Neuronal stem cell (in vitro differentiated cells): Measurements from ENCODE around the gene CFAP221.

Experiments
- DNase-seq: peaks from one replicate; pipeline ENCODE4 v3.0.0-alpha.2; 2013; ENCODE audit warnings: low spot score
- H2AFZ ChIP-seq: one replicate; pipeline ENCODE4 v1.6.1; 2013; ENCODE audit warnings: mild to moderate bottlenecking, low read length, inconsistent platforms
- H2AK5ac ChIP-seq: 2 replicates; pipeline ENCODE4 v1.6.1; 2013; ENCODE audit warnings: low read depth, mild to moderate bottlenecking, inconsistent platforms, low read length, moderate library complexity, mixed read lengths
- H2BK120ac ChIP-seq: 2 replicates; pipeline ENCODE4 v1.6.1; 2013; ENCODE audit warnings: low read depth, mild to moderate bottlenecking, inconsistent platforms, low read length, moderate library complexity, mixed read lengths
- H2BK12ac ChIP-seq: one replicate; pipeline ENCODE4 v1.6.1; 2013; ENCODE audit warnings: low read length, inconsistent platforms
- H2BK15ac ChIP-seq: 2 replicates; pipeline ENCODE4 v1.6.1; 2013; ENCODE audit warnings: mild to moderate bottlenecking, low read length, inconsistent platforms, mixed read lengths
- H2BK5ac ChIP-seq: one replicate; pipeline ENCODE4 v1.6.1; 2013; ENCODE audit warnings: inconsistent platforms, mild to moderate bottlenecking, low read length, moderate library complexity
- H3K14ac ChIP-seq: one replicate; pipeline ENCODE4 v1.6.1; 2013; ENCODE audit warnings: low read length, inconsistent platforms
- H3K18ac ChIP-seq: 2 replicates; pipeline ENCODE4 v1.6.1; 2013; ENCODE audit warnings: low read length, inconsistent platforms
- H3K23ac ChIP-seq: 2 replicates; pipeline ENCODE4 v1.6.1; 2013; ENCODE audit warnings: low read depth, mild to moderate bottlenecking, mixed read lengths, low read length, inconsistent platforms; ENCODE audit not compliant: poor library complexity
- H3K27ac ChIP-seq: replicated peaks from 3 replicates; pipeline ENCODE4 v1.5.1; 2013; ENCODE audit warnings: low read length, inconsistent platforms
- H3K27me3 ChIP-seq, 3 experiments: 2 replicates each; pipeline ENCODE4 v1.6.1; 2013; ENCODE audit warnings: low read length in 3 of 3, mild to moderate bottlenecking in 2 of 3, inconsistent platforms in 1 of 3, low read depth in 1 of 3, mixed read lengths in 1 of 3, moderate library complexity in 1 of 3; ENCODE audit not compliant: control insufficient read depth in 3 of 3, insufficient read depth in 3 of 3
- H3K36me3 ChIP-seq, 2 donors: replicated peaks in 1 of 2; 2 replicates each; pipeline ENCODE4 v1.6.1; 2013; ENCODE audit warnings: low read length in 2 of 2; ENCODE audit not compliant: control insufficient read depth in 2 of 2, insufficient read depth in 2 of 2
- H3K4ac ChIP-seq: 2 replicates; pipeline ENCODE4 v1.6.1; 2013; ENCODE audit warnings: inconsistent platforms, mild to moderate bottlenecking, low read length, moderate library complexity
- H3K4me1 ChIP-seq, 2 donors: 1 replicate in 1 of 2; 2 replicates in 1 of 2; pipeline ENCODE4 v1.6.1; 2013; ENCODE audit warnings: low read length in 2 of 2, low read depth in 1 of 2; ENCODE audit not compliant: control insufficient read depth in 2 of 2, insufficient read depth in 1 of 2
- H3K4me2 ChIP-seq: one replicate; pipeline ENCODE4 v1.6.1; 2013; ENCODE audit warnings: mild to moderate bottlenecking, low read length, inconsistent platforms; ENCODE audit not compliant: insufficient read depth, poor library complexity, severe bottlenecking
- H3K4me3 ChIP-seq, 2 donors: 2 replicates each; pipeline ENCODE4 v1.5.1; 2013; ENCODE audit warnings: low read length in 2 of 2, mild to moderate bottlenecking in 2 of 2, inconsistent platforms in 1 of 2, moderate library complexity in 1 of 2
- H3K79me1 ChIP-seq: one replicate; pipeline ENCODE4 v1.6.1; 2013; ENCODE audit warnings: low read depth, mild to moderate bottlenecking, inconsistent platforms, low read length, moderate library complexity
- H3K9ac ChIP-seq: one replicate; pipeline ENCODE4 v1.6.1; 2013; ENCODE audit warnings: mild to moderate bottlenecking, low read depth, low read length, inconsistent platforms; ENCODE audit not compliant: poor library complexity
- H3K9me3 ChIP-seq, 2 donors: replicated peaks in 1 of 2; 2 replicates each; pipeline versions ENCODE3 to v1.6.1; 2013; ENCODE audit warnings: low read length in 2 of 2, mild to moderate bottlenecking in 2 of 2, inconsistent platforms in 1 of 2, low read depth in 1 of 2, mixed read lengths in 1 of 2, moderate library complexity in 1 of 2; ENCODE audit not compliant: control insufficient read depth in 2 of 2, insufficient read depth in 1 of 2
- H4K8ac ChIP-seq: one replicate; pipeline ENCODE4 v1.6.1; 2013; ENCODE audit warnings: low read depth, mild to moderate bottlenecking, inconsistent platforms, low read length, moderate library complexity
- H4K91ac ChIP-seq: one replicate; pipeline ENCODE4 v1.6.1; 2013; ENCODE audit warnings: low read length, low read depth, mild to moderate bottlenecking, inconsistent platforms; ENCODE audit not compliant: poor library complexity
- WGBS, 2 donors: extraction: QIAGEN DNeasy Blood & Tissue Kit; methylation state at CpG; one replicate each; pipeline ENCODE4 v1.1.7; 2013; ENCODE audit warnings: missing lambda C conversion rate in 2 of 2, mixed read lengths in 1 of 2; ENCODE audit not compliant: insufficient read length in 2 of 2, insufficient replicate concordance in 1 of 2; ENCODE audit errors: extremely low coverage in 2 of 2; 5-methylcytosine and 5-hydroxymethylcytosine counted together

Gene CFAP221

GRCh38 chr2:119674711-119675500, 130.7 kb downstream of the CFAP221 start:
- no CpG with 5 or more reads among the region's 10 CpGs for WGBS, 2 donors

GRCh38 chr2:119678021-119678656, 133.9 kb downstream of the CFAP221 start:
- no peak overlapping the region for H4K8ac ChIP-seq
- no peak overlapping the region for H3K4me3 ChIP-seq
- peak overlapping the region; percentile 96 for H2AFZ ChIP-seq
- H2BK5ac ChIP-seq, result no peak overlapping the region
- peaks cover 6% of the 10 kb centered on the region for H3K79me1 ChIP-seq
- no peak for DNase-seq
- H4K91ac ChIP-seq, result no peak overlapping the region
- H3K36me3 ChIP-seq, result peaks cover 11 to 29% of the 10 kb centered on the region in 2 donors
- no CpG with 5 or more reads among the region's 19 CpGs for WGBS, 2 donors
- H3K4me2 ChIP-seq, result no peak overlapping the region
- H3K4me1 ChIP-seq, result peaks cover 2 to 9% of the 10 kb centered on the region in 2 donors
- H3K23ac ChIP-seq, result no peak overlapping the region
- H2BK120ac ChIP-seq, result no peak overlapping the region
- H2BK15ac ChIP-seq, result no peak overlapping the region
- H2BK12ac ChIP-seq, result no peak overlapping the region
- no peaks in the 10 kb centered on the region for H3K9me3 ChIP-seq
- H3K4ac ChIP-seq, result no peak overlapping the region
- no peak overlapping the region for H3K14ac ChIP-seq
- no peak overlapping the region for H3K27ac ChIP-seq
- H3K9ac ChIP-seq, result no peak overlapping the region
- H3K18ac ChIP-seq, result peak overlapping the region; percentile 36
- peaks cover 0 to 8% (median 0%) of the 10 kb centered on the region in 3 experiments for H3K27me3 ChIP-seq
- no peak overlapping the region for H2AK5ac ChIP-seq

More at GRCh38 chr2:119674711-119675500, 130.7 kb downstream of the CFAP221 start:
- Histone ChIP-seq H3K27me3 (peaks cover 0 to 8% (median 0%) of the 10 kb centered on the region in 3 experiments), H3K79me1 (no peaks in the 10 kb centered on the region), H3K36me3 (no peaks in the 10 kb centered on the region), H4K8ac (no peak overlapping the region), H3K27ac (no peak overlapping the region), H4K91ac (no peak overlapping the region), H3K4me3 (no peak overlapping the region), H3K4me2 (no peak overlapping the region), H2BK15ac (no peak overlapping the region), H3K9me3 (no peaks in the 10 kb centered on the region), H3K4ac (no peak overlapping the region), H3K4me1 (peaks cover 2 to 4% of the 10 kb centered on the region in 2 donors), H3K9ac (no peak overlapping the region), H2AK5ac (no peak overlapping the region), H3K18ac (no peak overlapping the region), H2AFZ (peak overlapping the region; percentile 26), H2BK5ac (no peak overlapping the region), H2BK120ac (no peak overlapping the region), H3K14ac (no peak overlapping the region), H3K23ac (no peak overlapping the region), H2BK12ac (no peak overlapping the region)
- DNase-seq, result no peak

GRCh38 chr2:119679526-119679837, 135.2 kb downstream of the CFAP221 start:
- peak overlapping the region; percentile 90 to 92 for H3K4me3 ChIP-seq
- peaks cover 6% of the 10 kb centered on the region for H3K79me1 ChIP-seq
- peaks cover 13 to 32% of the 10 kb centered on the region in 2 donors for H3K36me3 ChIP-seq
- no peak overlapping the region for H2BK120ac ChIP-seq
- no peak for DNase-seq
- no peak overlapping the region for H4K91ac ChIP-seq
- H3K27ac ChIP-seq, result no peak overlapping the region
- H3K4ac ChIP-seq, result no peak overlapping the region
- no CpG with 5 or more reads among the region's 9 CpGs for WGBS, 2 donors
- no peak overlapping the region for H2AK5ac ChIP-seq
- H2BK15ac ChIP-seq, result no peak overlapping the region
- H3K23ac ChIP-seq, result no peak overlapping the region
- no peak overlapping the region for H3K9ac ChIP-seq
- H2BK12ac ChIP-seq, result no peak overlapping the region
- no peak overlapping the region for H2BK5ac ChIP-seq
- peaks cover 9 to 11% of the 10 kb centered on the region in 2 donors for H3K4me1 ChIP-seq
- H3K4me2 ChIP-seq, result peak overlapping the region; percentile 80
- no peak overlapping the region for H4K8ac ChIP-seq
- H3K14ac ChIP-seq, result no peak overlapping the region
- H3K18ac ChIP-seq, result no peak overlapping the region
- H3K27me3 ChIP-seq, result peaks cover 0 to 8% (median 0%) of the 10 kb centered on the region in 3 experiments
- H3K9me3 ChIP-seq, result no peaks in the 10 kb centered on the region
- H2AFZ ChIP-seq, result peak overlapping the region; percentile 96

- no peak overlapping the region for H3K27ac ChIP-seq
- no peak overlapping the region for H3K4ac ChIP-seq
These were observed 135.6 kb downstream of the CFAP221 start for GRCh38 chr2:119679846-119680245.

More at GRCh38 chr2:119679846-119680245, 135.6 kb downstream of the CFAP221 start:
- no CpG with 5 or more reads among the region's 2 CpGs for WGBS, 2 donors
- H2BK120ac ChIP-seq, result no peak overlapping the region
- H3K23ac ChIP-seq, result no peak overlapping the region
- no peak overlapping the region for H3K18ac ChIP-seq
- no peak overlapping the region for H2AK5ac ChIP-seq
- H3K79me1 ChIP-seq, result peaks cover 6% of the 10 kb centered on the region
- no peak for DNase-seq
- peaks cover 13 to 32% of the 10 kb centered on the region in 2 donors for H3K36me3 ChIP-seq
- no peak overlapping the region for H2BK15ac ChIP-seq
- H3K9me3 ChIP-seq, result no peaks in the 10 kb centered on the region
- peak overlapping the region; percentile 96 for H2AFZ ChIP-seq
- peaks cover 9 to 11% of the 10 kb centered on the region in 2 donors for H3K4me1 ChIP-seq
- no peak overlapping the region for H4K8ac ChIP-seq
- H3K27me3 ChIP-seq, result peaks cover 0 to 7% (median 0%) of the 10 kb centered on the region in 3 experiments
- no peak overlapping the region for H2BK12ac ChIP-seq
- H4K91ac ChIP-seq, result no peak overlapping the region
- H3K14ac ChIP-seq, result no peak overlapping the region
- H3K9ac ChIP-seq, result no peak overlapping the region
- H3K4me3 ChIP-seq, result peak overlapping the region; percentile 90 to 92
- H3K4me2 ChIP-seq, result peak overlapping the region; percentile 80
- H2BK5ac ChIP-seq, result no peak overlapping the region
